GM19438 (cell line): ENCODE data around the gene NTN3.
"Not testable (repeated sequence)": the region's sequence is repeated elsewhere in the genome, so short reads cannot be mapped to it uniquely, and the experiment has no call there.

ENCODE experiments used
- ATAC-seq: cut with Tn5 transposase; IDR thresholded peaks from one replicate; pipeline ENCODE4 v1.9.1; 2021; ENCODE audit warnings: low read depth; ENCODE audit not compliant: unreplicated experiment

NTN3 gene

GRCh38 chr16:2471016-2471652, at the start of gene NTN3:
NTN3 (plus strand) TSS chr16:2471297; CDS start chr16:2471702, 405 bp downstream.
- no peak for ATAC-seq

- ATAC-seq: no peak
Observed at GRCh38 chr16:2422123-2422867, 48.8 kb upstream of the NTN3 start.

DNA sequence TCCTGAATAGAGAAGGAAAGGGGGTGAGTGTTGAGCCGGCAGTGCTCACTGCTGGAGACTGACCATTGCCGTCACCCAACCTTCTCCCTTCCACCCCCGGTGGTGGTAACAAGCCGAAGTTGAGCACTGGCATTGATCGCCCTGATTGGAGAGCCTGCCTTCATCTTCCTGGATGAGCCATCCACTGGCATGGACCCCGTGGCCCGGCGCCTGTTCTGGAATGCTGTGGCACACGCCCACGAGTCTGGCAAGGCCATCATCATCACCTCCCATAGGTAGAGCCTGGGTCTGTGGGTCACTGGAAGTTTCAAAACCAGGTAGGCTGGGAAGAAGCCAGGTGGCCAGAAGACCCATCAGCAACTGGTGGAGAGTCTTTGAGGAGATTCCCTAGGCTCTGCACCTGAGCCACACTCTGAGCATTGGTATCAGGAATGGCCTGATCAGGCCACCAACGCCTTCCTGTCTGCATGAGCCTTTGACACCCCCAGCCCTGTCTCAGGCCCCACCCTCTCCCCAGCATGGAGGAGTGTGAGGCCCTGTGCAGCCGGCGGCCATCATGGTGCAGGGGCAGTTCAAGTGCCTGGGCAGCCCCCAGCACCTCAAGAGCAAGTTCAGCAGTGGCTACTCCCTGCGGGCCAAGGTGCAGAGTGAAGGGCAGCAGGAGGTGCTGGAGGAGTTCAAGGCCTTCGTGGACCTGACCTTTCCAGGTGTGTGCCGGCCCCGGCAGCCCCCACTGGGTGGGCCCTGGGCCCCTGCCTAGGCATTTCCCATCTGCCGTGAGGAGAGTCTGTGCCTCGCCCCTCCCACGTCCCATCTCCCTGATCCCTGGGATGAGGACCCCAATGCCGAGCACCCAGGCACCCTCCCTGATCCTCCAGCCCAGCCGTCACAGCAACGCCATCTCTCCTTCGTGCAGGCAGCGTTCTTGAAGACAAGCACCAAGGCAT, 46.8 kb upstream of the NTN3 start:
- no peak for ATAC-seq

GRCh38 chr16:2425008-2425518, 46.0 kb upstream of the NTN3 start:
- no peak for ATAC-seq

GRCh38 chr16:2425825-2426430, 45.2 kb upstream of the NTN3 start:
- ATAC-seq: no peak

DNA sequence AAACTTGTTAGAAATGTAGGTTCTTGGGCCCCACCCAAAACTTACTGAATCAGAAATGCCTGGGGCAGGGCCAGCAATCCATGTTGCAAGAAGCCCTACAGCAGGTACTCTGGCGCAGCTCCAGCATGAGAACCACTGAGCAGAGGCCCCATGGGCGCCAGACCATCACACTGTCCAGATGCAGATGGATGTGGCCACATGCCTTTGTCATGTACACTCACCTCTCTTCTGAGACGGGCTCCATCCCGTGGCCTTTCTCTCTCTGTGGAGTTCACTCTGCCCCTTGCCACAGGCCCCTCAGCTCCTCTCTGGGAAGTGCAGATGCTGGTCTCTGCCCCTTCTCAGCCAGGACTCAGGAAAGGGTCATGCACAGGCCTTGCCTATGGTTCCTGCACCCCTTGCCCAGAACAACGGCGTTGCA, 44.1 kb upstream of the NTN3 start:
- ATAC-seq: no peak

DNA sequence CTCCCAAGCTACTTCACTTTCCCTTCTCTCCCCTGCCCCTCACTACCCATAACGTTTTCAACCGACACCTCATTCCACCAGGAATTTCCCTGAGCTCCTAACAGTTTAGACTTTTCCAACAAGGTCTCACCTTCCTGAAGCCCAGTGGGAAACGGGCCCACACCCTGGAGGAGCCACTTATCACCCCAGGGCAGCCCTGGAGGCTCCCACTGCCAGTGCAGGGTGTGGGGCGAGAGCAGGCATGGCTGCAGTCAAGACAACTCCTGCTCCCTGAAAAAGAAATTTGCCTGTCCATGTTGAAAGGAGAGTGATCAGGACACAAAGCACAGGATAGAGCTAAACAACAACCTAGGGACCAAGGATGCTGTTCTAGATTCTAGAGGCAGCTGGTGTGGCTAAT, 43.6 kb upstream of the NTN3 start:
- no peak for ATAC-seq

DNA sequence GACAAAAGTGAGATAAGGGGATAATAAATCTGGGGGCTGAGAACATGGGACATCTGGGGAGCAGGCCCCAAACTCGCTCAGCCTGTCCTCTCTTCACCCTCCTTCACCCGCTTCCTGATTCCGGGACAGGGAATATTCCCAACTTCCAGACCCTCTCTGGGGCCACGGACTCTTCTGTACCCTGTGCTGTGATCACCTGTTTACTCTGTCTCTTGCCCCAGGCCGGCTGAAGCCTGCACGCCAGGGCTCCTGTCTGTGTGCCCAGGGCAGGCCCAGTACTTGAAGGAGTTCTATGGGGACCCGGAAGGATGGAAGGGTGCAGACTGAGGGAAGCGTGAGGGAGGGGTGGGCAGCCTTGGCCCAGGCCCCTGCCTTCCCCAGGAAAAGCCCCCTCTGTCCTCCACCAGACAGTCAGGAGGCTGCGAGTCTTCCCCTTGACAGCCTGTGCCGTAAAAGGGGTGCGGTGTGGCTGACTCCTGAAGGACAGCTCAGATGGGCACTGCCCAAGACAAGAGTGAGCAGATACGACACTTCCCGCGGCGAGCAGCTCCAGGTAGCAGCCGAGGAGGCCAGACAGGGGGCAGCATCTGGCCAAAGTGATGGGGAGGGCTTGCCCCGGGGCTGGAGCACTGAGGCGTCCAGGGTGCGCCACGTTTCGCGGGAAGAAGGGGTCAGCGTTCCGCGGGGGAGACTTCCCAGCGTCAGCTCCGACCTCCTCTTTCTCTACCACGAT, 42.9 kb upstream of the NTN3 start:
- peak; percentile 11 for ATAC-seq

- peak; percentile 33 for ATAC-seq
Observed at GRCh38 chr16:2428784-2429033, 42.4 kb upstream of the NTN3 start.

- ATAC-seq: peak; percentile 76
Observed at GRCh38 chr16:2429034-2429770, 41.9 kb upstream of the NTN3 start, which contains the start of gene CCNF. CCNF (plus strand) TSS chr16:2429447; CDS start chr16:2429482, 35 bp downstream.

GRCh38 chr16:2429771-2430663, 41.1 kb upstream of the NTN3 start:
- no peak for ATAC-seq

GRCh38 chr16:2432286-2432685, 38.8 kb upstream of the NTN3 start:
- ATAC-seq: no peak

GRCh38 chr16:2432801-2433505, 38.1 kb upstream of the NTN3 start:
- no peak for ATAC-seq

GRCh38 chr16:2435236-2435635, 35.9 kb upstream of the NTN3 start:
- not testable (repeated sequence) for ATAC-seq

DNA sequence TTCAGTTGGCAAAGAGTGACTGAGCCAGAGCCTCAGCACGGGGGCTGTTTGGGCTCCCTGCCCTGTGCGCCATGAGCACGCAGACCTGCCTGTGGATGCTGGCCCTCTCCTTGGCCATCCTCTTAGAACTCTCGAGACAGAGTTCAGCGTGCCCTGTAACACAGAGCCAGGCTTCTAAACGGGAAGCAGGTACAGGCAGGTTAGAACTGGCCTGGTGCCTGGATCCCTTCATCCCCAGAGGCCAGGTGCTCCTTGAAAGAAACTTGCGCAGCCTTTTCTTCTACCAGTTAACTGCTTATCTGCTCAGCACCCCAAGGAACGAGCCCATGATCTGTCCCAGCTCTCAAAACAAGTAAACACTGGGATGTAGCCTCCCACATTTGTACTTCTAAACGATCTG, 35.0 kb upstream of the NTN3 start:
- ATAC-seq: no peak

- ATAC-seq: no peak
Observed at GRCh38 chr16:2437032-2437790, 33.9 kb upstream of the NTN3 start.

- no peak for ATAC-seq
Observed at GRCh38 chr16:2438121-2438520, 33.0 kb upstream of the NTN3 start.
